Adrenal gland (tissue), 5 donors: ENCODE data around the gene ORC2.

Experiments
- CTCF ChIP-seq, 6 experiments: fragments of 450-650 bp in 4 of 6; fragments of 200-600 bp in 2 of 6; sonication (generic) in 1 of 6; IDR thresholded peaks; 1 replicate in 5 of 6; 2 replicates in 1 of 6; pipeline versions ENCODE4 v1.5.1 to v1.8.0; 2016 to 2021; ENCODE audit warnings: antibody characterized with exemption in 6 of 6, mild to moderate bottlenecking in 2 of 6, moderate library complexity in 1 of 6
- POLR2A ChIP-seq, 2 donors: fragments of 450-650 bp; IDR thresholded peaks; one replicate each; pipeline ENCODE4 v1.6.1; 2017; ENCODE audit warnings: antibody characterized with exemption in 2 of 2, mild to moderate bottlenecking in 2 of 2, moderate library complexity in 1 of 2
- donor health status: DM: no; HTN: no; CAD: no.

GRCh38 chr2:200869014-200869413 lies 94.4 kb downstream of the ORC2 start:
- TF ChIP-seq CTCF (IDR thresholded peaks at IDR 0.05) (no peak), POLR2A (IDR thresholded peaks at IDR 0.05) (no peak)
